Thoracic aorta (tissue), 2 donors: ENCODE measurements around the gene PEG3. TPM values are rescaled to one million over a fixed set of nuclear protein-coding genes. Genes with fewer than 3 reads are reported as not detected.

ENCODE experiments used
- ATAC-seq: fragments of 150-250 bp; one replicate; pipeline ENCODE4 v1.8.0; 2017; ENCODE audit warnings: low read depth; ENCODE audit not compliant: insufficient number of reproducible peaks, low FRiP score
- DNase-seq: peaks from one replicate; pipeline ENCODE4 v3.0.0-alpha.2; 2020; ENCODE audit warnings: low spot score
- H3K27ac ChIP-seq, 2 donors: fragments of 200-600 bp; sonication (generic); 1 replicate in 1 of 2; 2 replicates in 1 of 2; pipeline ENCODE4 v1.5.1; 2016; ENCODE audit warnings: mild to moderate bottlenecking in 2 of 2, moderate library complexity in 2 of 2
- H3K27me3 ChIP-seq: fragments of 200-600 bp; sonication (generic); replicated peaks from 2 replicates; pipeline ENCODE4 v1.6.0; 2016; ENCODE audit warnings: mild to moderate bottlenecking; ENCODE audit not compliant: insufficient read depth
- H3K36me3 ChIP-seq: fragments of 200-600 bp; sonication (generic); one replicate; pipeline ENCODE4 v1.5.1; 2016
- H3K4me1 ChIP-seq, 2 donors: fragments of 200-600 bp; sonication (generic); 1 replicate in 1 of 2; 2 replicates in 1 of 2; pipeline versions ENCODE4 v1.5.1 to v1.6.0; 2016; ENCODE audit warnings: low read depth in 2 of 2, mild to moderate bottlenecking in 1 of 2; ENCODE audit not compliant: control insufficient read depth in 1 of 2
- H3K4me3 ChIP-seq: fragments of 200-600 bp; sonication (generic); 2 replicates; pipeline ENCODE4 v1.5.1; 2016; ENCODE audit warnings: mild to moderate bottlenecking
- H3K9me3 ChIP-seq: fragments of 200-600 bp; sonication (generic); 2 replicates; pipeline ENCODE4 v1.5.1; 2016
- total RNA-seq, 2 donors: library from RNA; depleted of rRNA; stranded (reverse); fragments of >200 nt; gene quantifications; one replicate each; pipeline versions ENCODE4 v1.1.0 to v1.2.3, GENCODE V29; 2016
- TF ChIP-seq, protein P1 (sequence below): fragments of 200-600 bp; sonication (generic); IDR thresholded peaks from one replicate; pipeline ENCODE4 v1.5.1; 2019; ENCODE audit warnings: antibody characterized with exemption

Gene PEG3
- total RNA-seq, 2 donors from 2014 or later = 9.9 to 11.6 TPM

DNA sequence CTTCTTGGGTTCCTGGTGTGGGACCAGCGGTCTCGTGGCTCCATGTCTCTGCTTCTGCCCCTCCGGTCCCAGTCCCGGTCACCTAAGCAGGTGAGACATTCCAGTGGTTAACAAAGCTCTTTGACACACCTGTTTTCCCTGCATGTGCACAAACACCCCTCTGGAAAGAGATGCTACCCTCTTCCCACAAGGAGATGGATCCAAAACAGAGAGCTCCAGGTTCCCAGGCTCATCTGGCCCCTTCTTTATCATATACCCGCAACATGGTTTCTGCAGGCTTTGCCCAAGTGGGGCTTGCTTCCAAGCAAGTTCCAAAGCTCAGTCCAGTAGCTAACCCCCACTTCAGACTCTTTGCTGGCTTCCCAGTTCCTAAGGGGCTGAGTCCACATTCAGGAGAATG is 17.8 kb downstream of the PEG3 start:
- Histone ChIP-seq H3K4me1 (no peaks in the 10 kb centered on the region), H3K9me3 (no peaks in the 10 kb centered on the region), H3K36me3 (peaks cover 11% of the 10 kb centered on the region), H3K4me3 (no peak overlapping the region), H3K27me3 (no peaks in the 10 kb centered on the region), H3K27ac (no peak overlapping the region)
- TF ChIP-seq, protein P1, sequence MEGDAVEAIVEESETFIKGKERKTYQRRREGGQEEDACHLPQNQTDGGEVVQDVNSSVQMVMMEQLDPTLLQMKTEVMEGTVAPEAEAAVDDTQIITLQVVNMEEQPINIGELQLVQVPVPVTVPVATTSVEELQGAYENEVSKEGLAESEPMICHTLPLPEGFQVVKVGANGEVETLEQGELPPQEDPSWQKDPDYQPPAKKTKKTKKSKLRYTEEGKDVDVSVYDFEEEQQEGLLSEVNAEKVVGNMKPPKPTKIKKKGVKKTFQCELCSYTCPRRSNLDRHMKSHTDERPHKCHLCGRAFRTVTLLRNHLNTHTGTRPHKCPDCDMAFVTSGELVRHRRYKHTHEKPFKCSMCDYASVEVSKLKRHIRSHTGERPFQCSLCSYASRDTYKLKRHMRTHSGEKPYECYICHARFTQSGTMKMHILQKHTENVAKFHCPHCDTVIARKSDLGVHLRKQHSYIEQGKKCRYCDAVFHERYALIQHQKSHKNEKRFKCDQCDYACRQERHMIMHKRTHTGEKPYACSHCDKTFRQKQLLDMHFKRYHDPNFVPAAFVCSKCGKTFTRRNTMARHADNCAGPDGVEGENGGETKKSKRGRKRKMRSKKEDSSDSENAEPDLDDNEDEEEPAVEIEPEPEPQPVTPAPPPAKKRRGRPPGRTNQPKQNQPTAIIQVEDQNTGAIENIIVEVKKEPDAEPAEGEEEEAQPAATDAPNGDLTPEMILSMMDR = no peak
- ATAC-seq = no peak
- no peak for DNase-seq

DNA sequence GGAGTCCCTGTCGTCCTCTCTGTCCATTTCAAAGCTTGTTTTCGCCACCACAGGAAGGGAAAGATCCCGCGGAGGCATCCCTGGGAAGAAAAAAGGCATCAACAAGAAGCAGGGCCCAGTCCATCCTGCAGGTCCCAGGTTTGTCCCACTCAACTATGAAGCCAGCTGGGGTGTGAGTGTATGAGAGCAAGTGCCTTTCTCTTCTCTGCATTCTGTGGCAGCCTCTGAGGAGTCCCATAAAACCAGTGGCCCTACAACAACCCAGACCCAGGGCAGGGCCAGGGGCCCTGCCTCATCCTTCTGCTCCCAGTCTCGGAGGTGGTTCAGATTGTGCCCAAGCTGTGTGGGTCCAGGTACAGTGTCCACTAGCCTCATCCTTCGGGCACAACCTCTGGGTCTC is 18.9 kb downstream of the PEG3 start:
- H3K4me3 ChIP-seq = no peak overlapping the region
- TF ChIP-seq, protein P1 = no peak
- H3K4me1 ChIP-seq = no peaks in the 10 kb centered on the region
- peaks cover 14% of the 10 kb centered on the region for H3K36me3 ChIP-seq
- H3K9me3 ChIP-seq = no peaks in the 10 kb centered on the region
- ATAC-seq = no peak
- DNase-seq = no peak
- H3K27ac ChIP-seq = no peak overlapping the region
- H3K27me3 ChIP-seq = no peaks in the 10 kb centered on the region

DNA sequence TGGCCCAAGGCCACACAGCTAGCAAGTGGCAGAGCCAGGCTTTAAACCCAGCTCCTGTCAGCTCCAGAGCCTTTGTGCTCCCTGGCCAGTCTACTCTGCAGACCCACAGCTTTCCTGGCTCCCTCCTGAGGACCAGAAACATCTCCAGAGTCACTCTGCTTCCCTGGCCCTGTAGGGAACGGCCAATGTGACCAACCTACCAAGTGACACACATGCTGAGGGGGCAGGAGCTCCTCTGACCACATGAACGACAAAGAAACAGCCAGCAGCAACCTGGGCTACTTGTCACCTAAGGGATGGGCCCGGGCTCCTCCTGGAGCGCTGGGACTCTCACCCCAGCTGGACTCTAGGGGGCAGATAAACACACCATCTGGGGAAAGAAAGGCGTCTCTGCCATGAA is 19.3 kb downstream of the PEG3 start:
- Histone ChIP-seq H3K27me3 (no peaks in the 10 kb centered on the region), H3K4me3 (no peak overlapping the region), H3K4me1 (no peaks in the 10 kb centered on the region), H3K9me3 (no peaks in the 10 kb centered on the region), H3K36me3 (peaks cover 14% of the 10 kb centered on the region), H3K27ac (no peak overlapping the region)
- TF ChIP-seq, protein P1 = no peak
- DNase-seq (no peak), ATAC-seq (no peak)

GRCh38 chr19:56819166-56819565 is 21.4 kb downstream of the PEG3 start:
- Histone ChIP-seq H3K4me1 (no peaks in the 10 kb centered on the region), H3K36me3 (peaks cover 19% of the 10 kb centered on the region), H3K27ac (no peak overlapping the region), H3K27me3 (no peaks in the 10 kb centered on the region), H3K9me3 (no peaks in the 10 kb centered on the region), H3K4me3 (no peak overlapping the region)
- TF ChIP-seq, protein P1 = no peak
- no peak for DNase-seq
- no peak for ATAC-seq

GRCh38 chr19:56814656-56815055 is 25.9 kb downstream of the PEG3 start:
- TF ChIP-seq, protein P1 = no peak
- no peak overlapping the region for H3K27ac ChIP-seq
- H3K27me3 ChIP-seq = no peaks in the 10 kb centered on the region
- H3K9me3 ChIP-seq = no peaks in the 10 kb centered on the region
- ATAC-seq = no peak
- no peak overlapping the region for H3K4me3 ChIP-seq
- no peak for DNase-seq
- peaks cover 12% of the 10 kb centered on the region for H3K36me3 ChIP-seq
- H3K4me1 ChIP-seq = no peaks in the 10 kb centered on the region
